ENCODE data around the gene UBR2. TPM values are rescaled to one million over a fixed set of nuclear protein-coding genes. Genes with fewer than 3 reads are reported as not detected.

The UBR2 gene
- total RNA-seq, 5 donors from 2014 or later (not counting 1 experiment from before 2014, with no cell fraction given), result 41.1 to 47.6 (median 44.8) TPM

DNA sequence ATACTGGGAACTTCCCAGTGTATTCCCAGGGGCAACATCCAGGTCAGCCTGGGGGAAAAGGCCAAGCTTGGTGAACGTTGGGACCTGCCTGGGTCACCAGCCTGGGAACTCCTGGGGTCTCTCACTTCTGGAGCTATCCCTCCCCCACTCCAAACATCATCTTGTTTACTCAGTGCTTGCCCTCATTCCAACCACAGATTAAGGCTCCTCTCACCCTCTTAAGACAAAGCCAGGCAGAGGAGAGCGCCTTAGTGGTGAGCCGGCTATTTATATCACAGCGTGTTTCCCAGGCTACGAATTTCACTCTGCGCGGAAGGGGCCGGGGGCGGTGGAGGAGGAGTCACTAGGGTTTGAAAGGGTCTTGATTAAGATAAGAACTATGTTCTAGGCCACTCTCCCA lies 146.5 kb downstream of the UBR2 start:
- Mint-ChIP-seq H3K36me3 (no peaks in the 10 kb centered on the region), H3K4me1 (peaks cover 0 to 6% (median 0%) of the 10 kb centered on the region in 3 donors), H3K4me3 (no peak overlapping the region), H3K27ac (no peak overlapping the region), H3K27me3 (no peaks in the 10 kb centered on the region), H3K9me3 (peaks cover 0 to 8% (median 3%) of the 10 kb centered on the region in 3 donors)
- no peak for DNase-seq
- Histone ChIP-seq H3K27me3 (replicated peaks in 1 of 2; ENCODE audit: control insufficient read depth in 2 of 2, extremely low read depth in 1 of 2, insufficient read depth in 2 of 2, low read length in 1 of 2) (peaks cover 0 to 10% of the 10 kb centered on the region in 2 experiments), H3K4me3 (ENCODE audit: control insufficient read depth in 1 of 2, extremely low read depth in 1 of 2, low read length in 1 of 2) (no peak overlapping the region), H3K27ac (ENCODE audit: low read length) (no peak overlapping the region), H3K9me3 (no peaks in the 10 kb centered on the region), H3K4me1 (ENCODE audit: control insufficient read depth in 1 of 2, extremely low read depth in 1 of 2, insufficient read depth in 2 of 2, low read length in 2 of 2) (peaks cover 0 to 2% of the 10 kb centered on the region in 2 experiments), H3K36me3 (ENCODE audit: control insufficient read depth in 2 of 2, extremely low read depth in 1 of 2, insufficient read depth in 1 of 2, low read length in 1 of 2) (no peaks in the 10 kb centered on the region)
- ChIA-PET POLR2A (no interaction called here), CTCF (no interaction called here)
- 56% methylated on average over 1 of the region's 9 CpGs for WGBS (ENCODE audit: insufficient coverage)
- ATAC-seq (replicated peaks in 1 of 4), result no peak

DNA sequence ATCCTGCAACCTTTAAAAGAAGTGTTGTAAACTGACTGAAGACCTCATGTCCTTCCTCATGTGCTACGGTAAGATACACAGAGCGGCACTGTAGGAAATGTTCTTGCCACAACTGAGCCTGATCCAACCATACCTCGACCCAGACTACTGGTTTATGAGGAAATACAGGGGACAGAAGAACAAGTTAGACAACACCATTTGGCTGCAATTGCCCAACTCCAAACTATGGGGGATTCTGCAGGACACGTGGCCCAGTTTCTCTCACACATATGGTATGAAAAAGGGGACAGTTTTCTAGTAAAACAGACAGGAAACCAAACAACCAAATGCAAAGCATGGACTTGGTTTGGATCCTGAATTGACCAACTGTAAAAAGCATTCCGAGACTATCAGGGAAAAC lies 148.1 kb downstream of the UBR2 start:
- DNase-seq, result no peak
- Histone ChIP-seq H3K27ac (ENCODE audit: low read length) (no peak overlapping the region), H3K4me3 (ENCODE audit: control insufficient read depth in 1 of 2, extremely low read depth in 1 of 2, low read length in 1 of 2) (no peak overlapping the region), H3K9me3 (no peaks in the 10 kb centered on the region), H3K4me1 (ENCODE audit: control insufficient read depth in 1 of 2, extremely low read depth in 1 of 2, insufficient read depth in 2 of 2, low read length in 2 of 2) (peaks cover 0 to 2% of the 10 kb centered on the region in 2 experiments), H3K36me3 (ENCODE audit: control insufficient read depth in 2 of 2, extremely low read depth in 1 of 2, insufficient read depth in 1 of 2, low read length in 1 of 2) (no peaks in the 10 kb centered on the region), H3K27me3 (replicated peaks in 1 of 2; ENCODE audit: control insufficient read depth in 2 of 2, extremely low read depth in 1 of 2, insufficient read depth in 2 of 2, low read length in 1 of 2) (peaks cover 0 to 10% of the 10 kb centered on the region in 2 experiments)
- no peak for ATAC-seq (replicated peaks in 1 of 4)
- H3K4me3 Mint-ChIP-seq, result no peak overlapping the region
- WGBS (ENCODE audit: insufficient coverage), result 93% methylated on average over 2 of the region's 5 CpGs
- H3K9me3 Mint-ChIP-seq, result peaks cover 0 to 8% (median 3%) of the 10 kb centered on the region in 3 donors
- H3K27ac Mint-ChIP-seq, result no peak overlapping the region
- H3K27me3 Mint-ChIP-seq, result no peaks in the 10 kb centered on the region
- peaks cover 0 to 6% (median 0%) of the 10 kb centered on the region in 3 donors for H3K4me1 Mint-ChIP-seq
- ChIA-PET POLR2A (no interaction called here), CTCF (no interaction called here)
- H3K36me3 Mint-ChIP-seq, result no peaks in the 10 kb centered on the region

DNA sequence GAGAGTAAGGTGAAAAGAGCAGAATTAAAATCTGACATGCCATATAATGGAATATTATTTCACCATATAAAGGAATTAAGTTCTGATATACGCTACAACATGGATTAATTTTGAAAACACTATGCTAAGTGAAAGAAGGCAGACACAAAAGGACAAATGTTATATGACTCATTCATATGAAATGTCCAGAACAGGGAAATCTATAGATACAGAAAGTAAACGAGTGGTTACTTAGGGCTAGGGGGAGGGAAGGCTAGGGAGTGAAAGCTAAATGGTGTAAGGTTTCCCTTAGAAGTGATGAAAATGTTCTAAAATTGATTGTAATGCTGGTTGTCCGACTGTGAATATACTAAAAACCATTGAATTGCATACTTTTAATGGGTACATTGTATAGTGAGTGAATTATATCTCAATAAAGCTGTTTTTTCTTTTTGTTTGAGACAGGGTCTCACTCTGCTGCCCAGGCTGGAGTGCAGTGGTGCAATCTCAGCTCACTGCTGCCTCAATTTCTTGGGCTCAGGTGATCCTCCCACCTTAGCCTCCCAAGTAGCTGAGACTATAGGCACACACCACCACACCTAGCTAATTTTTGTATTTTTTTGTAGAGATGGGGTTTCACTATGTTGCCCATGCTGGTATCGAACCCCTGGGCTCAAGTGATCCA lies 150.4 kb downstream of the UBR2 start:
- Mint-ChIP-seq H3K9me3 (peaks cover 0 to 8% (median 3%) of the 10 kb centered on the region in 3 donors), H3K27me3 (no peaks in the 10 kb centered on the region), H3K4me3 (no peak overlapping the region), H3K27ac (no peak overlapping the region), H3K36me3 (no peaks in the 10 kb centered on the region), H3K4me1 (peaks cover 0 to 6% (median 0%) of the 10 kb centered on the region in 3 donors)
- H3K36me3 ChIP-seq (ENCODE audit: control insufficient read depth in 2 of 2, extremely low read depth in 1 of 2, insufficient read depth in 1 of 2, low read length in 1 of 2), result no peaks in the 10 kb centered on the region
- no peak for ATAC-seq (replicated peaks in 1 of 4)
- H3K9me3 ChIP-seq, result no peaks in the 10 kb centered on the region
- no peak overlapping the region for H3K27ac ChIP-seq (ENCODE audit: low read length)
- CTCF ChIA-PET, result no interaction called here
- POLR2A ChIA-PET, result interaction anchor here in 1 of 2 donors (0.7 kb wide), 1 partner anchor 397 kb away, joined by 3 read pairs; no protein-coding TSS in a partner anchor
- H3K4me1 ChIP-seq (ENCODE audit: control insufficient read depth in 1 of 2, extremely low read depth in 1 of 2, insufficient read depth in 2 of 2, low read length in 2 of 2), result peaks cover 0 to 2% of the 10 kb centered on the region in 2 experiments
- H3K27me3 ChIP-seq (replicated peaks in 1 of 2; ENCODE audit: control insufficient read depth in 2 of 2, extremely low read depth in 1 of 2, insufficient read depth in 2 of 2, low read length in 1 of 2), result peaks cover 0 to 9% of the 10 kb centered on the region in 2 experiments
- 20% methylated on average over 1 of the region's 4 CpGs for WGBS (ENCODE audit: insufficient coverage)
- H3K4me3 ChIP-seq (ENCODE audit: control insufficient read depth in 1 of 2, extremely low read depth in 1 of 2, low read length in 1 of 2), result no peak overlapping the region
- no peak for DNase-seq

DNA sequence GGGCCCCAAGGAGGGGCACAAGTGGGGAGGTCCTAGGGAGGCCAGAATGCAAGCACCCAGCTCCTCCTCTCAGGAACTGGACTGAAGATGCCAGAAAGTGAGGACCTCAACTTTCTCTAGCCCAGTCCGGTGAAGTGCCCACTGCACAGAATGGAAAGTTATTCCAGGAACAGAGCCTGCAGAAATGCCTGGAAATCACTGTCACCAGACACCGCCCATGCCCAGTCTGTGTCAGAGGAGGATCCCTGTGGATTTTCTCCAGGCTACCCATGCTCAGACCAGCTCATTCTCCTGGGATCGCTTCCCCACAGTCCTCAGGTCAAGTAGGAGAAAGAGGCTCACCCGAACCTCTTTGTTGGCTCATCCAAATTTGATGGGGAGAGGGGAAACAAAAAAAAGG lies 152.0 kb downstream of the UBR2 start:
- no peak for DNase-seq
- Mint-ChIP-seq H3K9me3 (peaks cover 0 to 8% (median 3%) of the 10 kb centered on the region in 3 donors), H3K4me3 (no peak overlapping the region), H3K4me1 (peaks cover 0 to under 1% (median 0%) of the 10 kb centered on the region in 3 donors), H3K27ac (no peak overlapping the region), H3K36me3 (no peaks in the 10 kb centered on the region), H3K27me3 (no peaks in the 10 kb centered on the region)
- no peaks in the 10 kb centered on the region for H3K4me1 ChIP-seq (ENCODE audit: control insufficient read depth in 1 of 2, extremely low read depth in 1 of 2, insufficient read depth in 2 of 2, low read length in 2 of 2)
- no peak overlapping the region for H3K4me3 ChIP-seq (ENCODE audit: control insufficient read depth in 1 of 2, extremely low read depth in 1 of 2, low read length in 1 of 2)
- ChIA-PET POLR2A (interaction anchor here in 1 of 2 donors (0.6 kb wide), 1 partner anchor 878 kb away, joined by 10 read pairs; no protein-coding TSS in a partner anchor), CTCF (interaction anchor here in 1 of 2 donors (0.6 kb wide), 1 partner anchor 46 kb away, joined by 5 read pairs; no protein-coding TSS in a partner anchor)
- no peak overlapping the region for H3K27ac ChIP-seq (ENCODE audit: low read length)
- no peak for ATAC-seq (replicated peaks in 1 of 4)
- H3K9me3 ChIP-seq, result no peaks in the 10 kb centered on the region
- no peaks in the 10 kb centered on the region for H3K36me3 ChIP-seq (ENCODE audit: control insufficient read depth in 2 of 2, extremely low read depth in 1 of 2, insufficient read depth in 1 of 2, low read length in 1 of 2)
- 96% methylated on average over 2 of the region's 4 CpGs for WGBS (ENCODE audit: insufficient coverage)
- H3K27me3 ChIP-seq (replicated peaks in 1 of 2; ENCODE audit: control insufficient read depth in 2 of 2, extremely low read depth in 1 of 2, insufficient read depth in 2 of 2, low read length in 1 of 2), result peaks cover 0 to 7% of the 10 kb centered on the region in 2 experiments

DNA sequence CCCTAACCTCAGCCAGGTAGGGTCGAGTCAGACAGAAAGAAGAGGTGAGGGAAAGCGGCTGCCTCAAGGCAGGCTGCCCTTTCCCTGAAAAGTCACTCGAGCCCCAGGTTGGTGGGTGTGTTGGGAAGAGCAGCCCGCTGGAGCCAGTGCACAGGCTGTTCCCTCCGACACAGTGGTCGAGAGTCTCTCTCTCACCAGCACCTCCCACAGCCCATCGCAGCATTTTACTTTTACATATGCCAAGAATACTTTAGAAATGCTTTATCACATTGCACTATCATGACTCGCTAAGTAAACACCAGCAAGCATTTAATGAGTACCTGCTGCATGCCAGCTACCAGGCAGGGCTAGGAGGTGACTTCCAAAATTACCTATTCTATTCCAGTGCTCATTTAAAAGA lies 156.9 kb downstream of the UBR2 start:
- H3K27me3 ChIP-seq (replicated peaks in 1 of 2; ENCODE audit: control insufficient read depth in 2 of 2, extremely low read depth in 1 of 2, insufficient read depth in 2 of 2, low read length in 1 of 2), result peaks cover 0 to 15% of the 10 kb centered on the region in 2 experiments
- no peaks in the 10 kb centered on the region for H3K36me3 ChIP-seq (ENCODE audit: control insufficient read depth in 2 of 2, extremely low read depth in 1 of 2, insufficient read depth in 1 of 2, low read length in 1 of 2)
- H3K9me3 ChIP-seq, result no peaks in the 10 kb centered on the region
- DNase-seq (no peak), ATAC-seq (replicated peaks in 1 of 4) (no peak)
- H3K4me1 ChIP-seq (ENCODE audit: control insufficient read depth in 1 of 2, extremely low read depth in 1 of 2, insufficient read depth in 2 of 2, low read length in 2 of 2), result no peaks in the 10 kb centered on the region
- no peak overlapping the region for H3K27ac ChIP-seq (ENCODE audit: low read length)
- no peaks in the 10 kb centered on the region for H3K36me3 Mint-ChIP-seq
- POLR2A ChIA-PET, result no interaction called here
- CTCF ChIA-PET, result no interaction called here
- H3K4me3 ChIP-seq (ENCODE audit: control insufficient read depth in 1 of 2, extremely low read depth in 1 of 2, low read length in 1 of 2), result no peak overlapping the region
- WGBS (ENCODE audit: insufficient coverage), result 92% methylated on average over 2 of the region's 8 CpGs
- H3K9me3 Mint-ChIP-seq, result no peaks in the 10 kb centered on the region
- no peak overlapping the region for H3K4me3 Mint-ChIP-seq
- peaks cover under 1 to 2% (median 2%) of the 10 kb centered on the region in 3 donors for H3K4me1 Mint-ChIP-seq
- H3K27ac Mint-ChIP-seq, result no peak overlapping the region
- H3K27me3 Mint-ChIP-seq, result peaks cover 0 to 3% of the 10 kb centered on the region in 2 donors

DNA sequence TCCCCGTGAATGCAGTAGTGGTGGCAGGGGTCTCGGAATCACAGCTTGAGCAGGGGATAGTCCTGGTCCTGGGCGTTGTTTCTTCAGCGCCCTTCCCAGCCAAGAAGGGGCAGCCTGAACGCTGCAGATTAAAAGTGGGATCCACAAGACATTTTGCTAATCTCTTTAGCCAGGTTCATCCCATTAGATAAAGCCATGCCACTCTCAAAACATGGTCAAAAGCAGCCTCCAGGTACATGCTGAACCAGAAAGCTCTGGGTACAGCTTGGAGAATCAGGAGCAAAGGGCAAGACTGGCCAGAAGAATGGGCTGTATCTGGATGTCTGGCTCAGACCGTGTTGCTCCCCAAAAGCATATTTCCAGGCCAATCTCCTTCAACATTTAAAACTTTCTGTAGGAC lies 158.7 kb downstream of the UBR2 start, which contains the start of gene PRPH2:
Gene PRPH2, minus strand, starts transcription at position 101 of the 400 bp plus-strand sequence. CDS start 263 bp downstream, outside the sequence.
- H3K27me3 ChIP-seq (replicated peaks in 1 of 2; ENCODE audit: control insufficient read depth in 2 of 2, extremely low read depth in 1 of 2, insufficient read depth in 2 of 2, low read length in 1 of 2), result peaks cover 0 to 15% of the 10 kb centered on the region in 2 experiments
- H3K36me3 Mint-ChIP-seq, result no peaks in the 10 kb centered on the region
- no peaks in the 10 kb centered on the region for H3K36me3 ChIP-seq (ENCODE audit: control insufficient read depth in 2 of 2, extremely low read depth in 1 of 2, insufficient read depth in 1 of 2, low read length in 1 of 2)
- WGBS (ENCODE audit: insufficient coverage), result 100% methylated on average over 2 of the region's 6 CpGs
- ATAC-seq (replicated peaks in 1 of 4) (no peak), DNase-seq (no peak)
- peaks cover 0 to 16% of the 10 kb centered on the region in 2 experiments for H3K4me1 ChIP-seq (ENCODE audit: control insufficient read depth in 1 of 2, extremely low read depth in 1 of 2, insufficient read depth in 2 of 2, low read length in 2 of 2)
- H3K4me3 Mint-ChIP-seq, result no peak within 1 kb of the TSS
- H3K27me3 Mint-ChIP-seq, result peaks cover 0 to 3% of the 10 kb centered on the region in 2 donors
- no peak within 1 kb of the TSS for H3K4me3 ChIP-seq (ENCODE audit: control insufficient read depth in 1 of 2, extremely low read depth in 1 of 2, low read length in 1 of 2)
- no peak within 1 kb of the TSS for H3K27ac ChIP-seq (ENCODE audit: low read length)
- no peak within 1 kb of the TSS for H3K27ac Mint-ChIP-seq
- ChIA-PET CTCF (no interaction called here), POLR2A (no interaction called here)
- H3K9me3 ChIP-seq, result no peaks in the 10 kb centered on the region
- peaks cover 17 to 19% (median 19%) of the 10 kb centered on the region in 3 donors for H3K4me1 Mint-ChIP-seq
- H3K9me3 Mint-ChIP-seq, result no peaks in the 10 kb centered on the region
